GM18511 (cell line): ENCODE results near the gene COTL1.

Experiments used
- ATAC-seq: cut with Tn5 transposase; IDR thresholded peaks from one replicate; pipeline ENCODE4 v1.9.1; 2021; ENCODE audit warnings: mild to moderate bottlenecking, moderate library complexity; ENCODE audit not compliant: unreplicated experiment

Gene COTL1

DNA sequence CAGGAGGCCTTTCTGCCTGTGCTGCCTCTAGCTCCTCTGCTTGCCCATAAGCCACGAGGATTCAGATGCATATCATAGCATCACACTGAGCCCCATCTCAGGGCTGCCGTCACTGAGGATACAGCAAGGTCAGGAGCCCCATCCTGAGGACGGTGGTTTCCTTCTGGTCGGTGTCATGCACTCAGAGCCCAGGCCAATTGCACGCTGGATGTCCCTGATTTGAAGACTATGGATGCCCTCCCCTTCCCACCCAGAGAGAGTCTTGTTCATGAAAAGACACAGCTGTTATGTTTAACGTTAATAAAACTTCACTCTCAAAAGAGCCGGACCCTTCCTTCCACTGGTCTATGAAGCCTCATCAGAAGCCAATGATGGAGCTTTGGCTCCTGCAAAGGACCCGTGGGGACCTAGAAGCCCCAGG lies 19.9 kb downstream of the COTL1 start:
- ATAC-seq, result no peak

DNA sequence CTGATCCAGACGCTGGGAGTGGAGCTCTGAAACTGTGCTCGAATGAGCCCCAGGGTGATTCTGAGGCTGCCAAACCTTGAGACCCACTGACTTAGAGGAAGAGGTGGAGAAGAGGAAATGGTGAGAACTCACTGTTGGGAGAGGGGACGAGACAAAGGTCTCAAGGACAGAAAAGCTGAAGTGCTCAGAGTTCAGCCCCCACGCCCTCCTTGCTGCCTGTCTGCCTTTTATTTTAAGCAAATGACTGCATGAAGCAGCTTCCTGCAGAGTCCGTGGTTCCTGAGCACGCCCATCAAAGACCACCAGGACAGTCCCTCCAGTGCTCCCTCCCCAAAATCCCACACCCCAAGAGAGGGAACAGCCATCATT lies 20.4 kb downstream of the COTL1 start:
- ATAC-seq, result no peak

DNA sequence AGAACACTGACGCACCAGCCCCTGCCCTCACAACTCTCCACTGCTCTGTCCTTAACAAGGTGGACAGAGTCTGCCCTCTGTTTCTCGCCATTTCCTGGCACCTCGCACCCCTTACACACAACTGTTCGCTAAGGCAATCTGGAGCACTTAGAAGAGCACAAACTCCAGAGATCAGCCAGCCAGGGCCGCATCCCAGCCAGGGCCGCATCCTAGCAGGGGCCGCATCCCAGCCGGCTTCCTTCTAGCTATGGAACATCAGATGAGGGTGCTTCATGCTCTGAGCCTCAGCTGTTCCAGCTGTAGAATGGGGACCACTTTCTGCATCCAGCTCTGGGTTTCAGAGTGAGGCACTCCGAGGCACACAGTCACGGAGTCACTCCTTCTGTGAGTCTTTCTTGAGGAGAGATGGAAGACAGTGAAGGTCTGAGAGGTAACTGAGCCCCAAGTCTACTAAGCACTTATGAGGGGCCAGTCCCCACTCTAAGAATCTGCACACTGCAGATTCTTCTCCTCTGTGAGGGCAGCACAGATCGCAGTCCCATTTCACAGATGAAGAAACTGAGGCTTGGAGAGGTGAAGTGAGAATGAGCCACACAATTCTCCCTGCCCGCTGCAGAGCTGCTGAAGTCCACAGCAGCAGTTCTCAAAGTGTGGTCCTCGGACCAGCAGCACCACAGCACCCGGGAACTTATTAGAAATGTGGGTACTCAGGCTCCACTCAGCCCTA lies 20.9 kb downstream of the COTL1 start:
- no peak for ATAC-seq

DNA sequence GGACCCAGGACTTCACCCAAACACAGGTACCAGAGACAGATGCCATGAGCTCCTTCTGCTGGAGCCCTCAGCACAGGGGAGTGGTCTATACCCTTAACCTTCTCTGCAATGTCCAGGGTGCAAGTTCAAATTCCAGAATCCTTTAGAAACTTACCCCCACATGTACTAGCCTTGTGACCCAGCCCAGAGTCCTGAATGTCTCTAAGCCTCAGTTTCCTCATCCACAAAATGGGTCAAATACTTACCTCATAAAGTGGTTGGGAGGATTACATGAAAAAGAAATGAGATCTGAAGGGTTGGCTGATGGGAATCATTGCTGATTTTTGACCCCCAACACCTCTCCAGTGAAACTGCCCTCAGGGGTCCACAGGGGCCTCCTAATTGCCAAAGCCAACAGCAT lies 21.7 kb downstream of the COTL1 start:
- no peak for ATAC-seq

DNA sequence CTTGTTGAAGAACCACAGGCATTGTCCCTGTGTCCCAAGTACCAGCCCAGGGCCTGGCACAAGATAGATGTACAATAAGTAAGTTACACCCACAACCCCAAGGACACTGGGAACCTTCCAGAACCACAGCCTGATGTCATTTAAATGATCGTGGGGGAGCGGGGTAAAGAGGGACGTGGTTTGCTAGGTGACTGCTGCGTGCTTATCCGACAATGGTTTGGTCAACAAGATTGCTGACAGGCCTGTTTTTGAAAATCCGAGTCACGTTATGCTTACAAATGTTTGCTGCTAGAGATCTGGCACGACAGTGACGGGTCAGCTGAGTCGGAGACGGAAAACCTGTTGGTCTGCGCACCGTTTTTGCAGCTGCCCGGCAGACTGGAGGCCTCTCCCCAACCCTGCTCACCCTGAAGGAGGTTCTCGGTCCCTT lies 22.8 kb downstream of the COTL1 start:
- ATAC-seq, result no peak

DNA sequence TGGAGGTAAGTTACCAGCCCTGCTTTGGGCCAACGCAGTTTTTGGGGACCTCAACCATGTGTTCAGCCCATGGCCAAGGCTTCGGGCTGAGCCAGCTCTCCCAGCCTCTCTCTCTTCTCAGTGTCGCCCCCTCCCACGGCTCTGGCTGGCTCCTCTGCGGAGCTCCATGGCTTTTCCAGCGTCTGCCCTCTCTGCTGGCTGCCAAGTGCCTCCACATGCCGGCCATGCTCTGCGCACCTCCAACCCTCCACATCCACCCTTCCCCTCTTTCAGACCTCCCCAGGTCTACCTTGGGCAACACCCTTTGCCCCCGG lies 23.2 kb downstream of the COTL1 start:
- no peak for ATAC-seq

DNA sequence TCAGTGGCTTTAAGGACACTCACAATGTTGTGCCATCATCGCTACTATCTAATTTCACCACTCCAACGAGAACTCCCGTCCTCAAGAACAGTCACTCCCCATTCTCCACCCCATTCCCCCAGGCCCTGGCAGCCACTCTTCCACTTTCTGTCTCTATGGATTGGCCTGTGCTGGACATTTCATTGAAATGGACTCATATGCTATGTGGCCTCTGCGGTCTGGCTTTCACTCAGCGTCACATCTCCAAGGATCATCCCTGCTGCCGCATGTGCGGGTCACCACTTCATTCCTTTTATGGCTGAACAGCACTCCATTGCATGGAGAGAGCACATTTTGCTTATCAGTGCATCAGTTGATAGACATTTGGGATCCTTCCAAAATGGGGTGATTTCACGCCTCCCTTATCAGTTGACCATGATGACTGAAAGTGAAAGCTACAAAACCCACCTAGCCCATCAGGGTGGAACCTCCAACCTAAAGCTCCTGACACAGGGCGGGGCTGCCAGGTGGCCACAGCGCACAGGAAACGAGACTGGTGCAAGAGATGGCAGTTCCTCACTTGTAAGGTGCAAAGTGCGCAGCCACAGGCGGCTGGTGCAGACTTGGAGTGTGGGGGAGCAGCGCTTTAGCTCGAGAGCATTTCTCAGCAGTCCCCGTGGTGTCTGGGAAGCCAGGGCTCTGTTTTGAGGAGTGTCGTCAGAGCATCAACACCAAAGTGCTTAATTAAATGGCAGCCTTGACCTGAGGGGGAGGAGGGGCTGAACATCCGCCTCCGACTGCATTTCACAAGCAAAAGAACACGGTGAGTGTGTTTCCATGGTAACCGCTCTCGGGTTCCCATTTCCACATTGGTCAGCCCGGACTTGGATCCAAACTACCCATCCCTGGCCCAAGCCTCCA lies 23.8 kb downstream of the COTL1 start:
- peak; percentile 94 for ATAC-seq

DNA sequence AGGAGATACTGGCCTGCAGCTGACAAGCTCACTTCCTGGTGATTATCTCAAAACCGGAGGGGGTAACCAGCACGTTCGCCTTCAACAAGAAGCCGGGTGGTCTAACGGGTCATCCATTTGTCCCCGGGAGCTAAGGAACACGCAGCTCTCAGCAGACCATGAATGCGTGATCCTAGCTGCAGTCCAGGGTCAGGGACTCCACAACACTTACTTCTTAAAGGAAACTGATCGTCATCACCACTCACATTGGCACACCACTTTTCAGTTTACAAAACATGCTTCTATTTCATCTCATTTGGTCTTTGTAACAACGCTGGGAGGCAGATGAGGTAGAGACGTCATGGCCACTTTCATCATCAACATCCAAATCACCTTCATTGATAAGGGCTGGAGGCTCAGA lies 25.2 kb downstream of the COTL1 start:
- no peak for ATAC-seq

DNA sequence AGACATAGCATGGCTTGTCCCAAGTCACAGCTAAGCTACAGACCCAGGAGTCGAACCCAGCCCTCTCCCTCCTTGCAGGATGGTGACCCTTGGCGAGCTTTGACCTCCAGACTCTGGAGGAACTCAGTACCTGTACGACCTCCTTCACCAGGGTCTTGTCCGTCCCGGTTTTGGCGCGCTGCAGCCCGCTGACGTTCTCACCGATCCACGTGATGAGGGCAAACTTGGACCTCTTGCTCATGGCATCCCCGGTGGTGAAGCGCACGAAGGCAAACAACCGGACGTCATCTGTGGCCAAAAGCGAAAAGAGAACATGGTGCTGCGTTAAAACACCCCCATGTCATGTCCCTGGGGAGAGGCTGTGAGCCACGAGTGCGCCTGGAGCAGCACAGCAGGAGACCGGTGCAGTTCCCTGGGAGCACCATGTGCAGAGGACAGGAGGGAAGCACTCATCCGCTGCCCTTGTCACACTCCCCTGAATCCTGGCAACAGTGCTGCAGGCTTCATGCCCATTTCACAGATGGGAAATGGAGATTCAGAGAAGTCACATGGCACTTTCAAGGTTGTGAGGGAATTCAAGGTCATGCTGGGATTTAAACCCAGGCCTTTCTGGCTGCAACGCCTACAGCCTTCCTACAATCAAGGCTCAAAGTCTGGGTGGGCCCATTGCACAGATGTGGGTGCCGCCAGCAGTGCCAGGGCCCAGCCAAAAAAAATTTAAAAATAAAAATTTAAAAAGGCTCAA lies 27.7 kb downstream of the COTL1 start:
- no peak for ATAC-seq

DNA sequence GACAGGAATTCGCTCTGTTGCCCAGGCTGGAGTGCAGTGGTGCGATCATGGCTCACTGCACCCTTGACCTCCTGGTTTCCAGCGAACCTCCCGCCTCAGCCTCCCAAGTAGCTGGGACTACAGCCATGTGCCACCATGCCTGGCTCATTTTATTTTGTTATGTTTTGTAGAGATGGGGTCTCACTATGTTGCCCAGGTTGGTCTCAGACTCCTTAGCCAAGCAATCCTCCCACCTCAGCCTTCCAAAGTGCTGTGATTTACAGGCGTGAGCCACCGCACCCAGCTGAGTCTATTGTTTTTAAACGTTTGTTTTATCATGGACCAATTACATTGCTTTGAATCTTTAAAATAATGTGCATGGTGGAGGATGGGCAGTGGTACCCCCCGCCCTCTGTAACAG lies 28.9 kb downstream of the COTL1 start:
- no peak for ATAC-seq

DNA sequence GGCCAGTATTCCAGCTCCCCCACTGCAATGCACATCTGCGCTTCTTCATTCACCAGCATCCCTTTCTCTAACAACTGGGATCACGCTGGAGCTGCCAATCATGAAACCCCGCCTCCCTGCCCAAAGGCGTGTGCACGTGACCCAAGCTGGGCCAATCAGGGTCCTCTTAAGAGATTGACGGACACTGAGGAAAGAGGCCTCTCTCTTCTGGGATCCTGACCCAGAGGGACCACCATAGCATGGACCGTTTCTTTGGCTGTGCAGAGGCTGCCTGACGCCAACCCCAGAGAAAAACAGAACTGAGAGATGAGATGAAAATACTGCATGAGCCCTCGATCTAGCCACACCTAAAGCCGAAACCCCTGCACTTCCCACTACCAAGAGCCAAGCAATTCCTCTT lies 32.0 kb downstream of the COTL1 start:
- ATAC-seq, result peak; percentile 88

DNA sequence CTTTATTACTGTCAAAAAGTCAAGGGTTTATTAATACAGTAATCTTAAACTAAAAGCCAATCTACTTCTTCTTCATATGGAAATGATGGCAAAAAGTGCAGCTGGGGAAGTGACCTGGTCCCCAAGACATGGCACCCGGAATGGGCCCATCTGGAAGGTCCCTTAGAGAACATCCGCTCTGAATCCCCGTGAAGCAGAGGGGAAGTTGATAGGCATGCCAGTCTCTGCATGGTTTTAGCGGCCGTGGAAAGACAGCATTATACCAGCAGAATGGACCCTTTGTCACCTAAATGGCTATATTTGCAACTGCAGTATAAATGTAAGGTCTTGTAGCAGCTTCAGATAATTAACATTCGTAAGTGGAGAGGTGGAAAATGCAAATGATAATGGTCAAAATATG lies 32.4 kb downstream of the COTL1 start:
- ATAC-seq, result no peak

DNA sequence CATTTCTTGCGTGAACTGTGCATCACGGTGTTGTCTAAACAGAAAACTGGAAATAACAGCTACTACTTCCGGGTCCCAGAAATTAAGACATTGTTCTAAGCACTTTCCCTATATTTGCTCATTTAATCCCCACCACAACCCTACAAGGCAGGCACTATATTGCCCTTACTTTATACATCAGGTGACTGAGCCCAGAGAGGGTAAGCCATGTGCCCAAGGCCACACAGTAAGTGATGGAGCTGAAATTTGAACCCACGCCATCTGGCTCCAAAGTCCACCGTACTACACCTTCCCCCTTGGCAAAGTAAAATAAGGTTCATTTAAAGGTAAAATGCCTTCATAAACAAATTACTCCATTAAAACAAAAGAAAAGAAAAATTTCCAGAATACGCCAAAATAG lies 33.2 kb downstream of the COTL1 start:
- no peak for ATAC-seq

DNA sequence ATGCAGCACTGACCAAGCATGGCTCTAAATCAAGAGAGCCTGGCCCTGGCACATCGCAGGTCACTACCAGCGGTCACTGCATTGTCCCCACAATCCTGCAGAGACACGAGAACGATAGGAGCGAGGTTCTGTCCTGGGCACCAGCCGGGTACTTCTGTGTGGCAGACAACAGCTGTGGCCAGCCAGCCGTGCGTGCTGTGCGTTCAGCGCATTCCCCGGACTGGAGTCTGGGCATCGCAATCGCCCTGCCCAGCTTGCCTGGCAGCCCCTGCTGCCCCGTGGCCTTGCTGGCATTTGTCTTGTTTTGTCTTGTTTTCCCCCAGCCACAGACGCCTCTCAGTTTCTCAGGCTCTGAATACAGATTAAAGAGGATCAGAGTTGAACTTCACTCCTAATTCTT lies 33.9 kb downstream of the COTL1 start:
- no peak for ATAC-seq

DNA sequence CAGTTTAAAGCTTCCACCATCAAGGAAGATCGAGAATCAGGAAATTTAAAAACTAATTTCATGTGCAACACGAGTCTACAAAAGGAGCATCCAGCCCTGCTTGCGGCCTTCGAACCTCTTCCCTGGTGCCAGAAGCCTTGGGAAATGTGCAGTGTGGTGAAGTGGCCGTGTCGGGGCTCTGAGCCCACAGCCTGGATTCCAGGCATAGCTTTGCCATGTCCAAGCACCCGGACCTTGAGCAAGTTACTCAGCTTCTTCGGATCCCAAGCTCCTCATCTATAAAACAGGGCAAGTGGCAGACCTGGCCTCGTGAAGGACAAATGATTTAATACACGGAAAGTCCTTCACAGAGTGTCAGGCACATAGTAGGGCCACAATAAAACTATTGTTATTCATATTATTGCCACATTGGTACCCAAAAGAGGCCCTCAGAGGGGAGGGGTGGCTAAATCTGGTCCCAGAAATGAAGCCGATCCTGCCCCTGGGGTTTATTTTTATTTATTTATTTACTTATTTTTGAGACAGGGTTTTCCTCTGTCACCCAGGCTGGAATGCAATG lies 34.8 kb downstream of the COTL1 start:
- ATAC-seq, result no peak

DNA sequence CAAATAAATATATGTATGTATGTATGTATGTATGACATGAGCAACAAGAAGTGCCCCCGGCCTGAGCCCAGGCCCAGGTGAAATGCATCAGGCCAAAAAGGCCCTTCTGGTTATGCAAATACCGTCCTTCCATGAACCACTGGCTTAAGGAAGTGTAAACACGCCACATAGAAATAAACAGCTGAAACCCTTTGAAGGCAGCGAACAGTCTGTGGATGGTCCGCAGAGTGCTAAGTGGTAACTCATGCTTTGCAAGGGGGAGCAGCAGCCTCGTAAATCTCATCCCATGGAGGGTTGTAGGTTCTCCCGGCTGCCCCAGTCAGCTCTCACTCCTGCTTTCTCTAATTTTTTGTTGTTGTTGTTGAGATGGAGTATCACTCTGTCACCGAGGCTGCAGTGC lies 36.7 kb downstream of the COTL1 start:
- ATAC-seq, result no peak

DNA sequence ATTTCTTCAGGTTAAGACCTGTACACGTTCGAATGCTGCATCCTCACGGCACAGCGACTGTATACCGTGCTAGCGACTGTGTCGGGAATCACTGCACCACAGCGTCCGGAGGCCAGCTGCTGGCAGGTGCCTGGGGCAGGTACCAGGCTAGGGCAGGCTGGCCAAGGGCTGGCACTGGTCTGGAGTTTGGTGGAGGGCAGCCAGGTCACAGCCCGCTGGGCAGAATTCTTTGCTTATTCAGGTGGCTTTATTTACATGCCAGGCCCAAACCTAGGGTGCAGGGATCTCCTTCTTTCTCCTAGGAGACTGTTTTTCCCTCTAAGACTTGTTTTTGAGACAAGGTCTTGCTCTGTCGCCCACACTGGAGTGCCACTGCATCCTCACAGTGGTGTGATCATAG lies 37.9 kb downstream of the COTL1 start:
- ATAC-seq, result no peak

DNA sequence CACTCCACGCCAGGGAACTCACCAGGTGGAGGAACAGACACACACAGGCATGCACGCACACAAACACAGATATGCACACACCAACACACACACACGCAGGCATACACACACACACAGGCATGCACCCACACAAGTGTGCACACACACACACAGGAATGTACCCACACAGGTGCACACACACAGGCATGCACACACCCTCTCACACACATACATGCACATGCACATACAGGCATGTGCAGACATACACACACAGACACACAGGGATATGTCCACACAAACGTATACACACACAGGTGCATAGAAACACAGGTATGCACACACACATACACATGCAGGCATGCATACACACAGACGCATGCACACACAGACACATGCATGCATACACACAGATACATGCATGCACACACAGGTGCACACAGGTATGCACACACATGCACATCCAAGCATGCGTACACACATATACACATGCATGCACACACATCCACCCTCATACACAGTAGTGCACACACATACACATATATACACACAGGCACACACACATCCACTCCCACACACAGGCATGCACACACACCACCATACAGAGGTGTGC lies 39.2 kb downstream of the COTL1 start:
- ATAC-seq, result no peak

DNA sequence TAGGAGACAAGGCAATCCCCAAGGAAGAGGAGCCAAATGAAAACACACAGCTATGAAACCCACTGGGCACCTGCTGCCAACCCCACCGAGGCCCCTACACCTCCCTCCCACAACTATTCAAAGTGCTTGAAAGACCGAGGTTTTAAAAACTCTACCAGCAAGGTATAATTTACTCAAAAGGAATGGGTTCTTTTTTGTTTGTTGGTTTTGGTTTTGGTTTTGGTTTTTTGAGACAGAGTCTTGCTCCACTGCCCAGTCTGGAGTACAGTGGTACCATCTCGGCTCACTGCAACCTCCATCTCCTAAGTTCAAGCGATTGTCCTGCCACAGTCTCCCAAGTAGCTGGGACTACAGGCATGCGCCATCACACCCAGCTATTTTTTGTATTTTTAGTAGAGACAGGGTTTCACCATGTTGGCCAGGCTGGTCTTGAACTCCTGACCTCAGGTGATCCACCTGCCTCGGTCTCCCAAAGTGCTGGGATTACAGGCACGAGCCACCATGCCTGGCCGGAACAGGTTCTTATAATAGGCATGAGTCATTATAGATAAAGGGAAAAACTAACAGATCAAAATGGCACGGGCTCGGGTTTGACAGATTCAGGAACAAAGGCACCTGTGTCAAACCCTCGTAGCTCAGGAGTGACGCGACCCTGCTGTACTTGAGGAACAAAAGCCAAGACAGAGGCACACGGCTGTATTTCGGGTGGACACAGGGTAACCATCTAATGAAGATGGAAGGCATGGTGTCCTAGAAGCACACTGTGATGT lies 40.7 kb downstream of the COTL1 start:
- ATAC-seq, result no peak

DNA sequence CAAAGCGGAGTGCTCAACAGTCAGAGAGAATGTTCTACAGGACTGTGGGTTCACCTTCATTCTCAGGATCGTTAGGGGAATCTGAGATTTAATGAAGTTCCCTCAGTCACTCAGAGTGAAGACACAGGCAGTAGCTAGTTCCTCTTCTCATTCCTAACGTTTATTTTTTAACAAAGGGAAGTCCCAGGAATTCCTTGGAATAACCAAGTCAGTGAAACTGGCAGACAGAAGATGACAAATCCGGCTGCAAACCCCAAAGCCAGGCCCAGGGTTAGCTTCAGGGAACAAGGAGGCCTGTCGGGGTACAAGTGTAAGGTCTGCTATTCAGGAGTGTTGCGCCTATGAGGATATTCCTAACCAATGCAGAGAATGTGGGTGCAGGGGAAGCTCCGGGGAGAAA lies 42.0 kb downstream of the COTL1 start:
- ATAC-seq, result no peak
